Neural cell (in vitro differentiated cells): ENCODE measurements around the gene CYP26B1.

Experiments used
- EP300 ChIP-seq: fragments of 450-650 bp; conservative IDR thresholded peaks from 2 replicates; pipeline ENCODE4 v1.6.1; 2014; ENCODE audit warnings: antibody characterized with exemption, mild to moderate bottlenecking, moderate library complexity; ENCODE audit not compliant: poor library complexity, severe bottlenecking
- EZH2 ChIP-seq: fragments of 200-600, 300-800 bp; shearing (Covaris generic), sonication (generic); IDR thresholded peaks from 2 replicates; pipeline ENCODE4 v1.6.1; 2014; ENCODE audit warnings: antibody characterized with exemption, low read length, borderline replicate concordance, mild to moderate bottlenecking; ENCODE audit not compliant: insufficient read depth, poor library complexity, severe bottlenecking
- POLR2AphosphoS5 ChIP-seq: IDR thresholded peaks from 2 replicates; pipeline ENCODE4 v1.6.1; 2012
- RAD21 ChIP-seq: fragments of 450-650 bp; conservative IDR thresholded peaks from 2 replicates; pipeline ENCODE4 v1.6.1; 2014; ENCODE audit warnings: antibody characterized with exemption, mild to moderate bottlenecking, moderate library complexity
- REST ChIP-seq: IDR thresholded peaks from 2 replicates; pipeline ENCODE4 v1.6.1; 2012; ENCODE audit warnings: borderline replicate concordance
- TAF1 ChIP-seq: IDR thresholded peaks from 2 replicates; pipeline ENCODE4 v1.6.1; 2012; ENCODE audit warnings: low read depth
- TF ChIP-seq, protein P1 (sequence below): fragments of 450-650 bp; IDR thresholded peaks from 2 replicates; pipeline ENCODE4 v1.5.1; 2014; ENCODE audit warnings: antibody characterized with exemption, mild to moderate bottlenecking, moderate library complexity; ENCODE audit not compliant: poor library complexity, severe bottlenecking

DNA sequence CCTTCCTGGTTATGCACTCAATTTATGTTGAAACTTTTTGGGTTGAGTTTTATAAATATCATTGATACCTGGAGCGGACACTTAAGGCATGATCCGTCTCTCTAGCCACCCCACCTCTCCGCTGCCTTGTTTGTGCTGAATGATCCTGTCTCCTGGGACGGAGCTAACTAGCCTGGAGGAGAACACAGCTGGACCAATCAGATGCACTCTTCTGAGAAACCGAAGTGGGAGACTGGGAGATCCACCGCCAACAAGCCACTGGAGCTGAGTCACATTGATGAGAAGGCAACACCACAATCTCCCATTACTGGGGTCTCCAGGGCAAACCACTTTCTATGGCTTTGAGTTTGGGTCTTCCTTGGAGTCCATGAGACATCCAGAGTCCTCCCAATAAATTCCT, 29.3 kb downstream of the CYP26B1 start:
- no peak for TF ChIP-seq EZH2
- TF ChIP-seq, protein P1, sequence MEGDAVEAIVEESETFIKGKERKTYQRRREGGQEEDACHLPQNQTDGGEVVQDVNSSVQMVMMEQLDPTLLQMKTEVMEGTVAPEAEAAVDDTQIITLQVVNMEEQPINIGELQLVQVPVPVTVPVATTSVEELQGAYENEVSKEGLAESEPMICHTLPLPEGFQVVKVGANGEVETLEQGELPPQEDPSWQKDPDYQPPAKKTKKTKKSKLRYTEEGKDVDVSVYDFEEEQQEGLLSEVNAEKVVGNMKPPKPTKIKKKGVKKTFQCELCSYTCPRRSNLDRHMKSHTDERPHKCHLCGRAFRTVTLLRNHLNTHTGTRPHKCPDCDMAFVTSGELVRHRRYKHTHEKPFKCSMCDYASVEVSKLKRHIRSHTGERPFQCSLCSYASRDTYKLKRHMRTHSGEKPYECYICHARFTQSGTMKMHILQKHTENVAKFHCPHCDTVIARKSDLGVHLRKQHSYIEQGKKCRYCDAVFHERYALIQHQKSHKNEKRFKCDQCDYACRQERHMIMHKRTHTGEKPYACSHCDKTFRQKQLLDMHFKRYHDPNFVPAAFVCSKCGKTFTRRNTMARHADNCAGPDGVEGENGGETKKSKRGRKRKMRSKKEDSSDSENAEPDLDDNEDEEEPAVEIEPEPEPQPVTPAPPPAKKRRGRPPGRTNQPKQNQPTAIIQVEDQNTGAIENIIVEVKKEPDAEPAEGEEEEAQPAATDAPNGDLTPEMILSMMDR = no peak
- TF ChIP-seq POLR2AphosphoS5 = no peak
- no peak for TF ChIP-seq RAD21
- no peak for TF ChIP-seq TAF1
- TF ChIP-seq EP300 = no peak
- TF ChIP-seq REST = no peak
